Pancreas (tissue), 10 donors: ENCODE results near the gene STK33. TPM values are rescaled to one million over a fixed set of nuclear protein-coding genes. Genes with fewer than 3 reads are reported as not detected.
A peak's percentile ranks its signal among the peaks of the same experiment; 100 is the strongest.

ENCODE experiments used
- ATAC-seq, 4 donors: fragments of 200-7000 bp; cut with Tn5 transposase; one replicate each; pipeline versions ENCODE4 v1.8.0 to v1.9.1; 2020; ENCODE audit warnings: mild to moderate bottlenecking in 4 of 4, moderate library complexity in 4 of 4
- DNase-seq, 6 donors: peaks; one replicate each; pipeline ENCODE4 v3.0.0-alpha.2; 2020
- FAIRE-seq: peaks from 2 replicates; lab custom pipeline; 2012; peaks lifted over from hg19 to GRCh38; lab: Jason Lieb, UNC
- H3K27ac ChIP-seq, 4 donors: fragments of 200-600 bp; sonication (generic); 1 replicate in 3 of 4; 2 replicates in 1 of 4; pipeline versions ENCODE4 v1.5.0 to v1.8.0; 2020
- H3K27me3 ChIP-seq, 4 donors: fragments of 200-600 bp; one replicate each; pipeline ENCODE4 v1.8.0; 2021
- H3K36me3 ChIP-seq, 3 donors: fragments of 200-600 bp; sonication (generic) in 1 of 3; one replicate each; pipeline versions ENCODE4 v1.5.0 to v1.8.0; 2020 to 2021
- H3K4me1 ChIP-seq, 3 donors: fragments of 200-600 bp; one replicate each; pipeline ENCODE4 v1.8.0; 2021
- H3K4me3 ChIP-seq, 4 donors: fragments of 200-600 bp; sonication (generic) in 2 of 4; one replicate each; pipeline versions ENCODE4 v1.5.0 to v1.8.0; 2020 to 2021
- H3K9me3 ChIP-seq, 4 donors: fragments of 200-600 bp; one replicate each; pipeline ENCODE4 v1.8.0; 2021
- WGBS, 2 donors: extraction: QIAGEN DNeasy Blood & Tissue Kit; methylation state at CpG; one replicate each; pipeline ENCODE4 v1.1.7; 2013; 5-methylcytosine and 5-hydroxymethylcytosine counted together
- intact Hi-C, 3 donors: fragments of 100-400 bp; cut with DNase I; formaldehyde crosslinking; loops; one replicate each; pipeline versions ENCODE4 v1.11.1 to v1.14.2; 2022
- polyA plus RNA-seq, 2 donors: library from polyadenylated mRNA; stranded (reverse); fragments of 200-250 nt; gene quantifications; one replicate each; pipeline ENCODE4 v1.2.3, GENCODE V29; 2013
- total RNA-seq, 6 donors: library from RNA; stranded (reverse); fragmentation: NEBNext Ultra II Directional in 4 of 6; extraction: Animal tissue kit (Norgen Biotek cat#: 25700) in 4 of 6; gene quantifications; one replicate each; pipeline versions ENCODE4 v1.2.1 to v1.2.4, GENCODE V29; 2021 to 2023
- TF ChIP-seq, protein P1 (sequence below), 4 donors: fragments of 200-600 bp; sonication (generic) in 3 of 4; IDR thresholded peaks; one replicate each; pipeline versions ENCODE4 v1.5.0 to v1.8.0; 2021; ENCODE audit warnings: antibody characterized with exemption in 4 of 4
- donor health status: healthy with polysubstance abuse.
- donor health status: DM: no; HTN: no; CAD: no; lungs with moderate emphysema.
- donor health status: DM: no; HTN: no; CAD: no.
- donor health status: control.
- donor health status: control.
- donor health status: Bipolar disorder and iron deficiency.
- donor health status: DM: yes; HTN: yes; CAD: no.
- donor health status: DM: no; HTN: no; CAD: no.
- donor health status: DM: no; HTN: no; CAD: no.
- donor health status: DM: yes; HTN: yes; CAD: no.

The STK33 gene
- total and polyA plus RNA-seq, 8 donors = 6.0 to 23.9 (median 7.2) TPM

DNA sequence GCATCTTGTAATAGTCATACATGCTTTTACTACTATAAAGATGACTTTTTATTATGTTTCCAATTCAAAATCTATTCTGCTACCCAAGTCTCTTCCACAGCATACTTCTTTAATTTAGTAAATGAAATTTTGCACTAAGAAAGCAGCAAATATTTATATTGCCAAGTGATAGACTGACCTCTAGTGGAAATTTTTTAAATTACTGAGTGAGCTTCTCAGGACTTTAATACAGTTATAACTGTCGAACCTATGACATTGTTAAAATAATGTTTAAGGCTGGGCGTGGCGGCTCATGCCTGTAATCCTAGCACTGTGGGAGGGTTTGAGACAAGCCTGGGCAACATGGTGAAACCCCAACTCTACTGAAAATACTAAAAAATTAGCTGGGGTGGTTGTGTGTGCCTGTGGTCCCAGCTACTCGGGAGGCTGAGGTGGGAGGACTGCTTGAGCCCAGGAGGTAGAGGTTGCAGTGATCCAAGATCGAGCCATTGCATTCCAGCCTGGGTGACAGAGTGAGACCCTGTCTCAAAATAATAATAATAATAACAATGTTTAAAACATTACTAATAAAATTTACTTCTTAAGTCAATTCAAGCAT, 27.3 kb downstream of the STK33 start:
- no peak overlapping the region for H3K4me3 ChIP-seq
- no peak for DNase-seq
- no peak overlapping the region for H3K27ac ChIP-seq
- H3K27me3 ChIP-seq = no peaks in the 10 kb centered on the region
- 24 to 43% methylated on average over 5 of the region's 5 CpGs for WGBS, 2 donors
- H3K4me1 ChIP-seq = no peaks in the 10 kb centered on the region
- ATAC-seq = peak; percentile 58 to 84 (median 80)
- H3K36me3 ChIP-seq = no peaks in the 10 kb centered on the region
- FAIRE-seq = peak; percentile 83
- no peaks in the 10 kb centered on the region for H3K9me3 ChIP-seq
- intact Hi-C loops = loop anchor here (10.0 kb wide), 3 partner anchors 232 to 372 kb away; no protein-coding TSS in a partner anchor
- TF ChIP-seq, protein P1, sequence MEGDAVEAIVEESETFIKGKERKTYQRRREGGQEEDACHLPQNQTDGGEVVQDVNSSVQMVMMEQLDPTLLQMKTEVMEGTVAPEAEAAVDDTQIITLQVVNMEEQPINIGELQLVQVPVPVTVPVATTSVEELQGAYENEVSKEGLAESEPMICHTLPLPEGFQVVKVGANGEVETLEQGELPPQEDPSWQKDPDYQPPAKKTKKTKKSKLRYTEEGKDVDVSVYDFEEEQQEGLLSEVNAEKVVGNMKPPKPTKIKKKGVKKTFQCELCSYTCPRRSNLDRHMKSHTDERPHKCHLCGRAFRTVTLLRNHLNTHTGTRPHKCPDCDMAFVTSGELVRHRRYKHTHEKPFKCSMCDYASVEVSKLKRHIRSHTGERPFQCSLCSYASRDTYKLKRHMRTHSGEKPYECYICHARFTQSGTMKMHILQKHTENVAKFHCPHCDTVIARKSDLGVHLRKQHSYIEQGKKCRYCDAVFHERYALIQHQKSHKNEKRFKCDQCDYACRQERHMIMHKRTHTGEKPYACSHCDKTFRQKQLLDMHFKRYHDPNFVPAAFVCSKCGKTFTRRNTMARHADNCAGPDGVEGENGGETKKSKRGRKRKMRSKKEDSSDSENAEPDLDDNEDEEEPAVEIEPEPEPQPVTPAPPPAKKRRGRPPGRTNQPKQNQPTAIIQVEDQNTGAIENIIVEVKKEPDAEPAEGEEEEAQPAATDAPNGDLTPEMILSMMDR (IDR thresholded peaks at IDR 0.05) = peak; percentile 39 to 60 (median 58)

DNA sequence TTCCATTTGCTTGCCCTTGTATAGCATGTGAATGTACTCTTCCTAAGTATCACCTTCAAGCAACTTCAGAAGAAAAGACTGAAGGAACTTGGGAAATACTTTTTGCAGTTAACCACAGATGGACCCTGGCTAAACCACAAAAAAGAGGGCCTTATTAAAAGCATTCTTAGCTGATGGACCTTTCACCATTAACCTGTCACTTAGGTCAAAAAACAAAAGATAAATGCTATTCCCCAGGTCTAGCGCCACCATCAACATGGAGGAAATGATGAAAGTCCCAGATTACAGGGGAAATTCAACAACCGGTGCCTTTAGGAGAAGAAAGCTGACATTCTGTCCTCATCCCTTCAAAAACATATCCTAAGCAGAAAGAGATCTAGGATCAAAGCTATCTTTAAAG, 29.5 kb downstream of the STK33 start:
- ATAC-seq = no peak
- intact Hi-C loops = loop anchor here (10.0 kb wide), 3 partner anchors 230 to 370 kb away; no protein-coding TSS in a partner anchor

DNA sequence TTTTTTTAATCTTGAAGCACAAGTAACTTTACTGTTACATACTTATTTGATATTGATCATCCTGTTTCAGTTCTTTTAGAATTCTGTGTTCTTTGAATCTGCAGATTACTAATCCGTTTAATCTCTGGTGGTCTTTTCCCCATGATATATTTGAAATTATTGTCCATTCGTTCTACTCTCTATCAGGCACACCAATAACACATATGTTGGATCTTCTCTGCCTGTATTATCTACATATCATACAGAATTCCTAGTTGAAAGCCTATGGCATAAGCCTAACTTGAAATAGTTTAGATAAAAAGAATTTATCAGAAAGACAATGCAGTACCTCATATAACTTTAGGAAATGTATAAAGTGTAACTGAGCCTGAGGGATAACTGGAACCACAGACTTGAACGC, 32.6 kb downstream of the STK33 start:
- no peaks in the 10 kb centered on the region for H3K4me1 ChIP-seq
- H3K4me3 ChIP-seq = no peak overlapping the region
- DNase-seq (no peak), ATAC-seq (no peak), FAIRE-seq (no peak)
- H3K27ac ChIP-seq = no peak overlapping the region
- H3K27me3 ChIP-seq = no peaks in the 10 kb centered on the region
- WGBS, 2 donors = 86 to 92% methylated on average over 3 of the region's 3 CpGs
- intact Hi-C loops = loop anchor here (10.0 kb wide), 3 partner anchors 227 to 367 kb away; no protein-coding TSS in a partner anchor
- no peaks in the 10 kb centered on the region for H3K9me3 ChIP-seq
- TF ChIP-seq, protein P1 (IDR thresholded peaks at IDR 0.05) = no peak
- H3K36me3 ChIP-seq = no peaks in the 10 kb centered on the region

More for the DNA sequence above, 29.5 kb downstream of the STK33 start:
- DNase-seq (no peak), FAIRE-seq (no peak)
- Histone ChIP-seq H3K4me3 (no peak overlapping the region), H3K9me3 (no peaks in the 10 kb centered on the region), H3K27ac (no peak overlapping the region), H3K27me3 (no peaks in the 10 kb centered on the region), H3K4me1 (no peaks in the 10 kb centered on the region), H3K36me3 (no peaks in the 10 kb centered on the region)
- WGBS, 2 donors = 76 to 77% methylated on average over 2 of the region's 2 CpGs
- TF ChIP-seq, protein P1 (IDR thresholded peaks at IDR 0.05) = no peak

DNA sequence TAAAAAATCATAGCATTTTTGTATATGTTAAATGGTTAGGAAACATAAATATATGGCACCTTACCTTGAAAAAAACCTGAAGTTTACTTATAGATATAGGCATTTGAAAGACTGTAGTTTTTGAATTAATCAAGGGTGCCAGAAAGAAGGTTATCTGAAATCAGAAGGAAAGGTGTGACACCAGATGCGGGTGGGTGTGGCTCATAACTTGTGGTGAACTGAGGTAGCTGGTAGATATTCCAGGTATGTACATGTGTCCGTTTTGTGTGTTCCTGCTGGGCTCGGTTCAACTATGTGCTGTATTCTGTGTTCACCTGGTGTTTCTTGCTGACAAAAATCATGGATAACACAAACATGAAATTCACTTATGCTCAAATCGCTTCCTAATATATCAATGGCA, 35.6 kb downstream of the STK33 start:
- no peaks in the 10 kb centered on the region for H3K27me3 ChIP-seq
- TF ChIP-seq, protein P1 (IDR thresholded peaks at IDR 0.05) = no peak
- H3K4me3 ChIP-seq = no peak overlapping the region
- no peaks in the 10 kb centered on the region for H3K4me1 ChIP-seq
- DNase-seq (no peak), FAIRE-seq (no peak), ATAC-seq (no peak)
- no peaks in the 10 kb centered on the region for H3K9me3 ChIP-seq
- H3K36me3 ChIP-seq = no peaks in the 10 kb centered on the region
- intact Hi-C loops = no loop called here
- no peak overlapping the region for H3K27ac ChIP-seq
- 93 to 95% methylated on average over 4 of the region's 4 CpGs for WGBS, 2 donors

DNA sequence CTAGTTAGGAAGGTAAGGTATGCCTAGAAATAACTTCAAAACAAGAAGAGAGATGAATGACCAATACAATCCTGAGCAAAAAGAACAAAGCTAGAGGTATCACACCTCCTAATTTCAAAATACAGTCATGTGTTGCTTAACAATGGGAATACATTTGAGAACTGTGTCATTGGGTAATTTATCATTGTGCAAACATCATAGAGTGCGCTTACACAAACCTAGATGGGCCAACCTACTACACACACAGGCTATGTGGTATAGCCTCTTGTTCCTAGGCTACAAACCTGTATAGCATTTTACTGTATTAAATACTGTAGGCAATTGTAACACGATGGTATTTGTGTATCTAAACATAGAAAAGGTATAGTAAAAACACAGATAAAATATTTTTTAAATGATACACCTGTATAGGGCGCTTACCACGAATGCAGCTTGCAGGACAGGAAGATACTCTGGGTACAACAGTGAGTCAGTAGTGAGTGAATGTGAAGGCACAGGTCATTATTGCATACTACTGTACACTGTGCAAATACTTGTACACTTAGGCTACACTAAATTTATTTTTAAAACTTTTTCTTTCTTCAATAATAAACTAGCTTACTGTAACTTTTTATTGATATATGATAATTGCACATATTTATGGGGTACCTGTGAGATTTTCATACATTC, 48.2 kb downstream of the STK33 start:
- H3K4me1 ChIP-seq = peaks cover 0 to 14% (median 6%) of the 10 kb centered on the region in 3 donors
- ATAC-seq (peak in 3 of 4 donors; percentile 36 to 80 (median 66)), FAIRE-seq (no peak), DNase-seq (no peak)
- no peaks in the 10 kb centered on the region for H3K27me3 ChIP-seq
- WGBS, 2 donors = 60 to 61% methylated on average over 4 of the region's 4 CpGs
- no peak overlapping the region for H3K4me3 ChIP-seq
- TF ChIP-seq, protein P1 (IDR thresholded peaks at IDR 0.05) = no peak
- intact Hi-C loops = no loop called here
- H3K27ac ChIP-seq = no peak overlapping the region
- H3K9me3 ChIP-seq = no peaks in the 10 kb centered on the region
- H3K36me3 ChIP-seq = no peaks in the 10 kb centered on the region
